IPS-11a (cell line): ENCODE results near the gene MCL1.
"Not testable (repeated sequence)": the region's sequence is repeated elsewhere in the genome, so short reads cannot be mapped to it uniquely, and the experiment has no call there.

Experiments
- H3K4me3 ChIP-seq: one replicate; pipeline ENCODE4 v1.5.1; 2013; ENCODE audit warnings: low read depth, low read length, control low read depth

MCL1 gene

GRCh38 chr1:150572918-150573647, 6.3 kb downstream of the MCL1 start:
- H3K4me3 ChIP-seq, result no peak overlapping the region

GRCh38 chr1:150568594-150568966, 10.8 kb downstream of the MCL1 start:
- no peak overlapping the region for H3K4me3 ChIP-seq

GRCh38 chr1:150567717-150568593, 11.5 kb downstream of the MCL1 start:
- no peak overlapping the region for H3K4me3 ChIP-seq

- H3K4me3 ChIP-seq, result no peak overlapping the region
Measured at GRCh38 chr1:150567341-150567716, 12.1 kb downstream of the MCL1 start.

- H3K4me3 ChIP-seq, result no peak overlapping the region
Measured at GRCh38 chr1:150566589-150567340, 12.6 kb downstream of the MCL1 start.

- not testable (repeated sequence) for H3K4me3 ChIP-seq
Measured at GRCh38 chr1:150565240-150565991, 14.0 kb downstream of the MCL1 start.

GRCh38 chr1:150564051-150564991, 15.1 kb downstream of the MCL1 start:
- no peak overlapping the region for H3K4me3 ChIP-seq

- no peak overlapping the region for H3K4me3 ChIP-seq
Measured at GRCh38 chr1:150563340-150564038, 15.9 kb downstream of the MCL1 start.

- H3K4me3 ChIP-seq, result no peak overlapping the region
Measured at GRCh38 chr1:150562446-150563339, 16.7 kb downstream of the MCL1 start.

GRCh38 chr1:150561974-150562445, 17.4 kb downstream of the MCL1 start:
- H3K4me3 ChIP-seq, result peak overlapping the region; percentile 55

GRCh38 chr1:150561254-150561973, 18.0 kb downstream of the MCL1 start:
- H3K4me3 ChIP-seq, result peak overlapping the region; percentile 55

GRCh38 chr1:150560576-150561253, 18.7 kb downstream of the MCL1 start:
- H3K4me3 ChIP-seq, result peak overlapping the region; percentile 55

GRCh38 chr1:150560011-150560438, 19.4 kb downstream of the MCL1 start:
- H3K4me3 ChIP-seq, result no peak overlapping the region

- no peak overlapping the region for H3K4me3 ChIP-seq
Measured at GRCh38 chr1:150559656-150560010, 19.8 kb downstream of the MCL1 start.

GRCh38 chr1:150558761-150559655, 20.4 kb downstream of the MCL1 start:
- H3K4me3 ChIP-seq, result no peak overlapping the region

- H3K4me3 ChIP-seq, result no peak overlapping the region
Measured at GRCh38 chr1:150558303-150558704, 21.1 kb downstream of the MCL1 start.
